Aorta (tissue), 5 donors: ENCODE measurements around the gene PPARA. TPM values are rescaled to one million over a fixed set of nuclear protein-coding genes. Genes with fewer than 3 reads are reported as not detected.
"Not testable (repeated sequence)": the region's sequence is repeated elsewhere in the genome, so short reads cannot be mapped to it uniquely, and the experiment has no call there.

Experiments
- ATAC-seq: fragments of 200-7000 bp; cut with Tn5 transposase; one replicate; pipeline ENCODE4 v1.9.1; 2022; ENCODE audit warnings: moderate library complexity; ENCODE audit not compliant: low FRiP score
- DNase-seq, 2 donors: peaks; one replicate each; pipeline ENCODE4 v3.0.0-alpha.2; 2020
- H3K27ac ChIP-seq, 2 donors: one replicate each; pipeline ENCODE4 v1.5.1; 2013; ENCODE audit warnings: low read length in 2 of 2, mild to moderate bottlenecking in 2 of 2, moderate library complexity in 2 of 2, control low read depth in 1 of 2, inconsistent platforms in 1 of 2, low read depth in 1 of 2
- H3K27me3 ChIP-seq, 2 donors: one replicate each; pipeline ENCODE4 v1.6.1; 2013; ENCODE audit warnings: control low read depth in 1 of 2, low read length in 1 of 2, mild to moderate bottlenecking in 1 of 2, moderate library complexity in 1 of 2; ENCODE audit not compliant: insufficient read depth in 2 of 2, control insufficient read depth in 1 of 2
- H3K36me3 ChIP-seq, 2 donors: one replicate each; pipeline ENCODE4 v1.6.1; 2013; ENCODE audit warnings: control low read depth in 1 of 2, low read length in 1 of 2, mild to moderate bottlenecking in 1 of 2; ENCODE audit not compliant: insufficient read depth in 2 of 2, control insufficient read depth in 1 of 2
- H3K4me1 ChIP-seq, 2 donors: one replicate each; pipeline ENCODE4 v1.6.1; 2013; ENCODE audit warnings: low read length in 2 of 2, control low read depth in 1 of 2, mild to moderate bottlenecking in 1 of 2, moderate library complexity in 1 of 2; ENCODE audit not compliant: insufficient read depth in 2 of 2, control insufficient read depth in 1 of 2
- H3K4me3 ChIP-seq, 2 donors: one replicate each; pipeline ENCODE4 v1.5.1; 2013; ENCODE audit warnings: low read length in 2 of 2, control low read depth in 1 of 2, mild to moderate bottlenecking in 1 of 2
- H3K9me3 ChIP-seq: one replicate; pipeline ENCODE4 v1.6.1; 2013; ENCODE audit warnings: mild to moderate bottlenecking, low read length; ENCODE audit not compliant: control insufficient read depth
- WGBS, 2 donors: extraction: QIAGEN DNeasy Blood & Tissue Kit; methylation state at CpG; one replicate each; pipeline ENCODE4 v1.1.7; 2013; 5-methylcytosine and 5-hydroxymethylcytosine counted together
- intact Hi-C, 2 donors: fragments of 100-400 bp; cut with DNase I; formaldehyde crosslinking; loops; one replicate each; pipeline versions ENCODE4 v1.14.2 to v1.15.0; 2022
- polyA plus RNA-seq, 2 donors: library from polyadenylated mRNA; stranded (reverse); fragments of 200-250 nt; gene quantifications; one replicate each; pipeline ENCODE4 v1.2.3, GENCODE V29; 2013
- total RNA-seq, 2 donors: library from RNA; stranded (reverse); fragmentation: NEBNext Ultra II Directional; extraction: Animal tissue kit (Norgen Biotek cat#: 25700); gene quantifications; one replicate each; pipeline ENCODE4 v1.2.1, GENCODE V29; 2021
- donor health status: healthy with polysubstance abuse.
- donor health status: Bipolar disorder and iron deficiency.
- donor health status: DM: no; HTN: no; CAD: no.
- donor health status: DM: no; HTN: no; CAD: no.
- donor health status: DM: yes; HTN: yes; CAD: no.

PPARA gene
- total and polyA plus RNA-seq, 4 donors = 6.9 to 32.1 (median 19.7) TPM

- no peak for DNase-seq
- intact Hi-C loops = no loop called here
- H3K4me1 ChIP-seq = no peaks in the 10 kb centered on the region
- no peak overlapping the region for H3K4me3 ChIP-seq
- H3K27me3 ChIP-seq = no peaks in the 10 kb centered on the region
- H3K36me3 ChIP-seq = no peaks in the 10 kb centered on the region
- WGBS, 2 donors = 56 to 64% methylated on average over 8 of the region's 8 CpGs
- no peak for ATAC-seq
- no peaks in the 10 kb centered on the region for H3K9me3 ChIP-seq
- H3K27ac ChIP-seq = no peak overlapping the region
Measured at GRCh38 chr22:46196278-46196677, 46.0 kb downstream of the PPARA start.

- Histone ChIP-seq H3K4me3 (no peak overlapping the region), H3K27ac (no peak overlapping the region), H3K4me1 (no peaks in the 10 kb centered on the region), H3K9me3 (no peaks in the 10 kb centered on the region), H3K27me3 (no peaks in the 10 kb centered on the region), H3K36me3 (no peaks in the 10 kb centered on the region)
- intact Hi-C loops = no loop called here
- WGBS, 2 donors = 94 to 95% methylated on average over 18 of the region's 18 CpGs
- no peak for DNase-seq
- no peak for ATAC-seq
Measured at GRCh38 chr22:46198274-46198673, 47.9 kb downstream of the PPARA start.

GRCh38 chr22:46198806-46199205 lies 48.5 kb downstream of the PPARA start:
- H3K27ac ChIP-seq, DNase-seq, intact Hi-C loops, H3K9me3 ChIP-seq, H3K4me3 ChIP-seq, ATAC-seq, H3K36me3 ChIP-seq, H3K27me3 ChIP-seq, H3K4me1 ChIP-seq: not testable (repeated sequence)
- WGBS, 2 donors = 86 to 92% methylated on average over 18 of the region's 18 CpGs

- WGBS, 2 donors = 71 to 72% methylated on average over 17 of the region's 17 CpGs
- DNase-seq (no peak), ATAC-seq (no peak)
- Histone ChIP-seq H3K9me3 (no peaks in the 10 kb centered on the region), H3K27ac (no peak overlapping the region), H3K36me3 (peaks cover 0 to 1% of the 10 kb centered on the region in 2 donors), H3K4me1 (no peaks in the 10 kb centered on the region), H3K4me3 (no peak overlapping the region), H3K27me3 (no peaks in the 10 kb centered on the region)
- intact Hi-C loops = no loop called here
Measured at GRCh38 chr22:46201059-46201757, 50.9 kb downstream of the PPARA start.

- Histone ChIP-seq H3K27me3 (no peaks in the 10 kb centered on the region), H3K9me3 (no peaks in the 10 kb centered on the region), H3K36me3 (peaks cover 1 to 3% of the 10 kb centered on the region in 2 donors), H3K27ac (no peak overlapping the region), H3K4me1 (no peaks in the 10 kb centered on the region), H3K4me3 (no peak overlapping the region)
- ATAC-seq (no peak), DNase-seq (no peak)
- intact Hi-C loops = no loop called here
- WGBS, 2 donors = 91 to 94% methylated on average over 12 of the region's 12 CpGs
Measured at GRCh38 chr22:46202897-46203600, 52.7 kb downstream of the PPARA start.

- DNase-seq = no peak
- intact Hi-C loops = no loop called here
- no peak overlapping the region for H3K4me3 ChIP-seq
- 90 to 98% methylated on average over 7 of the region's 7 CpGs for WGBS, 2 donors
- peaks cover 1 to 3% of the 10 kb centered on the region in 2 donors for H3K36me3 ChIP-seq
- H3K27ac ChIP-seq = no peak overlapping the region
- H3K27me3 ChIP-seq = no peaks in the 10 kb centered on the region
- no peaks in the 10 kb centered on the region for H3K4me1 ChIP-seq
- no peaks in the 10 kb centered on the region for H3K9me3 ChIP-seq
- ATAC-seq = no peak
Measured at GRCh38 chr22:46203601-46203980, 53.3 kb downstream of the PPARA start.

GRCh38 chr22:46209262-46209661 lies 58.9 kb downstream of the PPARA start:
- ATAC-seq (no peak), DNase-seq (no peak)
- H3K36me3 ChIP-seq = peaks cover 3% of the 10 kb centered on the region in 2 donors
- no peak overlapping the region for H3K27ac ChIP-seq
- H3K4me1 ChIP-seq = no peaks in the 10 kb centered on the region
- WGBS, 2 donors = 96 to 100% methylated on average over 1 of the region's 1 CpG
- H3K4me3 ChIP-seq = no peak overlapping the region
- intact Hi-C loops = no loop called here
- no peaks in the 10 kb centered on the region for H3K27me3 ChIP-seq
- H3K9me3 ChIP-seq = no peaks in the 10 kb centered on the region

GRCh38 chr22:46212195-46212594 lies 61.9 kb downstream of the PPARA start:
- Histone ChIP-seq H3K36me3 (peaks cover 3 to 5% of the 10 kb centered on the region in 2 donors), H3K4me1 (no peaks in the 10 kb centered on the region), H3K9me3 (no peaks in the 10 kb centered on the region), H3K4me3 (no peak overlapping the region), H3K27me3 (no peaks in the 10 kb centered on the region), H3K27ac (no peak overlapping the region)
- intact Hi-C loops = no loop called here
- ATAC-seq (no peak), DNase-seq (no peak)
- 93 to 94% methylated on average over 4 of the region's 4 CpGs for WGBS, 2 donors

GRCh38 chr22:46213052-46213451 lies 62.7 kb downstream of the PPARA start:
- Histone ChIP-seq H3K27me3 (no peaks in the 10 kb centered on the region), H3K9me3 (no peaks in the 10 kb centered on the region), H3K4me1 (no peaks in the 10 kb centered on the region), H3K4me3 (no peak overlapping the region), H3K27ac (no peak overlapping the region), H3K36me3 (peaks cover 0 to 5% of the 10 kb centered on the region in 2 donors)
- WGBS, 2 donors = 98 to 100% methylated on average over 4 of the region's 4 CpGs
- no peak for DNase-seq
- ATAC-seq = no peak
- intact Hi-C loops = no loop called here
